K562 (cell line): ENCODE results near the gene BMP10. TPM values are rescaled to one million over a fixed set of nuclear protein-coding genes. Genes with fewer than 3 reads are reported as not detected.

Experiments used
- ETS1 ChIP-seq: conservative IDR thresholded peaks from 2 replicates; pipeline ENCODE4 v1.6.1; 2011; ENCODE audit warnings: low read depth, mild to moderate bottlenecking, low read length; ENCODE audit not compliant: control insufficient read depth
- ETV1 ChIP-seq: fragments of 450-650 bp; conservative IDR thresholded peaks from 2 replicates; pipeline ENCODE4 v1.6.1; 2016; ENCODE audit warnings: missing genetic modification characterization, control low read depth, low read depth, missing compliant biosample characterization
- HDAC1 ChIP-seq, 2 experiments: fragments of 450-650 bp; IDR thresholded peaks; 2 replicates each; pipeline ENCODE4 v1.6.1; 2016 to 2017; ENCODE audit warnings: inconsistent platforms in 1 of 2, mild to moderate bottlenecking in 1 of 2, moderate library complexity in 1 of 2
- HDAC3 ChIP-seq: fragments of 450-650 bp; IDR thresholded peaks from 2 replicates; pipeline ENCODE4 v1.6.1; 2018; ENCODE audit warnings: borderline replicate concordance, mild to moderate bottlenecking, moderate library complexity; ENCODE audit not compliant: partially characterized antibody
- LCOR ChIP-seq: sonication (generic); formaldehyde crosslinking; IDR thresholded peaks from 2 replicates; pipeline ENCODE4 v1.8.0; 2022; ENCODE audit warnings: mild to moderate bottlenecking, missing genetic modification reagents
- MCM7 ChIP-seq, 2 experiments: fragments of 450-650 bp; IDR thresholded peaks; 2 replicates each; pipeline ENCODE4 v1.6.1; 2016 to 2018
- MEF2D ChIP-seq: conservative IDR thresholded peaks from 2 replicates; pipeline ENCODE4 v1.6.1; 2016; ENCODE audit warnings: low read depth, missing genetic modification characterization, missing compliant biosample characterization
- NBN ChIP-seq: fragments of 450-650 bp; IDR thresholded peaks from 2 replicates; pipeline ENCODE4 v1.6.1; 2016; ENCODE audit warnings: low read depth, mild to moderate bottlenecking
- NR3C1 ChIP-seq: sonication (generic); formaldehyde crosslinking; IDR thresholded peaks from 2 replicates; pipeline ENCODE4 v1.8.1; 2022; ENCODE audit warnings: missing genetic modification reagents
- PHF20 ChIP-seq: fragments of 450-650 bp; IDR thresholded peaks from 2 replicates; pipeline ENCODE4 v1.6.1; 2018; ENCODE audit not compliant: partially characterized antibody
- POLR2H ChIP-seq: IDR thresholded peaks from 2 replicates; pipeline ENCODE4 v1.6.1; 2016; ENCODE audit warnings: missing genetic modification characterization, low read depth, mild to moderate bottlenecking, control low read depth, missing compliant biosample characterization, moderate library complexity
- PTTG1 ChIP-seq: fragments of 450-650 bp; IDR thresholded peaks from 2 replicates; pipeline ENCODE4 v1.6.1; 2016; ENCODE audit warnings: low read depth, mild to moderate bottlenecking, missing genetic modification characterization, missing compliant biosample characterization
- RERE ChIP-seq: sonication (generic); formaldehyde crosslinking; IDR thresholded peaks from 2 replicates; pipeline ENCODE4 v1.8.0; 2023; ENCODE audit warnings: missing genetic modification reagents, mild to moderate bottlenecking, borderline replicate concordance
- SIN3A ChIP-seq, 2 experiments: fragments of 150-350 bp in 1 of 2; IDR thresholded peaks; 2 replicates each; pipeline ENCODE4 v1.6.1; 2011 to 2016; ENCODE audit warnings: borderline replicate concordance in 2 of 2, low read depth in 2 of 2, low read length in 2 of 2, mild to moderate bottlenecking in 2 of 2, moderate library complexity in 2 of 2; ENCODE audit not compliant: control insufficient read depth in 1 of 2
- SUPT5H ChIP-seq: fragments of 450-650 bp; IDR thresholded peaks from 2 replicates; pipeline ENCODE4 v1.6.1; 2016
- U2AF1 ChIP-seq: fragments of 200-400 bp; formaldehyde crosslinking; optimal IDR thresholded peaks from 2 replicates; pipeline ENCODE3; 2017; ENCODE audit warnings: mild to moderate bottlenecking, low read depth, low read length, moderate library complexity
- ZFP36 ChIP-seq: fragments of 150-350 bp; IDR thresholded peaks from 2 replicates; pipeline ENCODE4 v1.6.1; 2018; ENCODE audit warnings: low read length, low read depth; ENCODE audit not compliant: partially characterized antibody
- ZNF134 ChIP-seq: fragments of 250-450 bp; sonication (Bioruptor Pico); conservative IDR thresholded peaks from 2 replicates; pipeline ENCODE4 v1.4.0; 2020
- ZNF253 ChIP-seq: fragments of 250-450 bp; sonication (Bioruptor Pico); conservative IDR thresholded peaks from 2 replicates; pipeline ENCODE4 v1.6.1; 2021; ENCODE audit warnings: mild to moderate bottlenecking
- ZNF282 ChIP-seq: sonication (generic); formaldehyde crosslinking; IDR thresholded peaks from 2 replicates; pipeline ENCODE4 v1.8.1; 2023; ENCODE audit warnings: missing genetic modification reagents
- ZNF561 ChIP-seq: fragments of 450-650 bp; formaldehyde crosslinking; conservative IDR thresholded peaks from 2 replicates; pipeline ENCODE4 v1.4.0; 2020; ENCODE audit warnings: mild to moderate bottlenecking, moderate library complexity
- polyA plus RNA-seq, 8 experiments: library from polyadenylated mRNA; depleted of rRNA in 4 of 8; stranded (reverse) in 5 of 8; unstranded in 3 of 8; fragments of >200 nt; fragmentation: Nextera tagmentation in 2 of 8; fragmentation: Illumina TruSeq in 1 of 8; extraction: Ambion mirVana in 2 of 8; extraction: Trizol in 1 of 8; gene quantifications; 2 replicates each; pipeline versions ENCODE4 v1.2.1 to v1.2.3, GENCODE V29; 2011 to 2014; ENCODE audit warnings: inconsistent platforms in 1 of 8, missing spikeins in 1 of 8
- total RNA-seq, 7 experiments: library from RNA; depleted of rRNA in 6 of 7; stranded (reverse); fragments of >200 nt in 6 of 7; fragmentation: Illumina TruSeq in 2 of 7; extraction: Trizol in 2 of 7; gene quantifications; 2 replicates each; pipeline versions ENCODE4 v1.2.1 to v1.2.3, GENCODE V29; 2011 to 2021; ENCODE audit warnings: low replicate concordance in 1 of 7
- TF ChIP-seq, protein P1 (sequence below): sonication (generic); formaldehyde crosslinking; IDR thresholded peaks from 2 replicates; pipeline ENCODE4 v1.9.0; 2022; ENCODE audit warnings: mild to moderate bottlenecking, missing genetic modification reagents

BMP10 gene
- total and polyA plus RNA-seq, 9 of the 15 experiments (the other 6 are each of a cell fraction or from before 2014, with no cell fraction given): 0.11 to 0.91 (median 0.43) TPM

GRCh38 chr2:68870215-68870614 lies 982 bp downstream of the BMP10 start (continued):
- TF ChIP-seq, protein P1, sequence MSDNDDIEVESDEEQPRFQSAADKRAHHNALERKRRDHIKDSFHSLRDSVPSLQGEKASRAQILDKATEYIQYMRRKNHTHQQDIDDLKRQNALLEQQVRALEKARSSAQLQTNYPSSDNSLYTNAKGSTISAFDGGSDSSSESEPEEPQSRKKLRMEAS (CRISPR knock-in tag): no peak
- TF ChIP-seq ZNF134 (CRISPR knock-in tag) (no peak), ZNF561 (no peak), NBN (no peak), NR3C1 (CRISPR knock-in tag) (no peak), RERE (CRISPR knock-in tag) (no peak), PTTG1 (tag) (no peak), SUPT5H (no peak), ZNF253 (no peak), POLR2H (tag) (0 out of 2 replicates have a peak, but pooled peaks have one; percentile 69), MEF2D (tag) (no peak), HDAC3 (no peak), U2AF1 (no peak), PHF20 (no peak), ETV1 (peak; percentile 83), ZNF282 (no peak), ZFP36 (no peak), LCOR (no peak), ETS1 (no peak), SIN3A (IDR thresholded peaks at IDR 0.05; ENCODE audit: borderline replicate concordance in 2 of 2, control insufficient read depth in 1 of 2, low read depth in 2 of 2, low read length in 2 of 2) (no peak), HDAC1 (IDR thresholded peaks at IDR 0.05) (no peak), MCM7 (IDR thresholded peaks at IDR 0.05) (no peak)
